Endodermal cell (in vitro differentiated cells): ENCODE measurements around the gene FBXO5. TPM values are rescaled to one million over a fixed set of nuclear protein-coding genes. Genes with fewer than 3 reads are reported as not detected.

Experiments
- DNase-seq: peaks from one replicate; pipeline ENCODE4 v3.0.0-alpha.2; 2017
- H3K27ac ChIP-seq: 2 replicates; pipeline ENCODE4 v1.5.1; 2013; ENCODE audit warnings: mild to moderate bottlenecking, low read depth, low read length, moderate library complexity
- H3K27me3 ChIP-seq: 2 replicates; pipeline ENCODE4 v1.6.1; 2013; ENCODE audit warnings: mild to moderate bottlenecking, low read length, moderate library complexity; ENCODE audit not compliant: insufficient read depth, control insufficient read depth, poor library complexity, severe bottlenecking
- H3K36me3 ChIP-seq: 2 replicates; pipeline ENCODE4 v1.7.0; 2013; ENCODE audit warnings: mild to moderate bottlenecking, low read length, moderate library complexity; ENCODE audit not compliant: control insufficient read depth, insufficient read depth
- H3K4me1 ChIP-seq: one replicate; pipeline ENCODE4 v1.7.0; 2013; ENCODE audit warnings: low read length; ENCODE audit not compliant: control insufficient read depth, insufficient read depth
- H3K4me3 ChIP-seq: 2 replicates; pipeline ENCODE4 v1.5.1; 2013; ENCODE audit warnings: mild to moderate bottlenecking, low read length, moderate library complexity
- H3K9ac ChIP-seq: 2 replicates; pipeline ENCODE4 v1.6.1; 2013; ENCODE audit warnings: mild to moderate bottlenecking, low read length, moderate library complexity; ENCODE audit not compliant: poor library complexity, severe bottlenecking; ENCODE audit errors: extremely low read depth
- H3K9me3 ChIP-seq: 2 replicates; pipeline ENCODE4 v1.6.1; 2013; ENCODE audit warnings: mild to moderate bottlenecking, low read length, moderate library complexity; ENCODE audit not compliant: control insufficient read depth
- H3K27ac Mint-ChIP-seq: 2 replicates; pipeline ENCODE4 v1.8.0; 2020; ENCODE audit warnings: mixed read lengths
- H3K27me3 Mint-ChIP-seq: 2 replicates; pipeline ENCODE4 v1.8.0; 2021; ENCODE audit warnings: mild to moderate bottlenecking, mixed read lengths; ENCODE audit not compliant: insufficient read depth
- H3K36me3 Mint-ChIP-seq: 2 replicates; pipeline ENCODE4 v1.8.0; 2020; ENCODE audit warnings: low read depth, mixed read lengths
- H3K4me1 Mint-ChIP-seq: 2 replicates; pipeline ENCODE4 v1.8.0; 2020; ENCODE audit warnings: mixed read lengths
- H3K4me3 Mint-ChIP-seq: 2 replicates; pipeline ENCODE4 v1.8.0; 2020; ENCODE audit warnings: mild to moderate bottlenecking, moderate library complexity, mixed read lengths
- H3K9me3 Mint-ChIP-seq: 2 replicates; pipeline ENCODE4 v1.8.0; 2020; ENCODE audit warnings: mild to moderate bottlenecking, mixed read lengths
- WGBS, 2 experiments: methylation state at CpG; one replicate each; pipeline versions ENCODE4 v1.1.5 to v1.1.7; 2013; ENCODE audit warnings: missing lambda C conversion rate in 2 of 2, mixed read lengths in 1 of 2; ENCODE audit not compliant: insufficient coverage in 1 of 2, insufficient read length in 1 of 2; 5-methylcytosine and 5-hydroxymethylcytosine counted together
- total RNA-seq, 2 donors: library from RNA; stranded (reverse); fragmentation: NEBNext Ultra II Directional in 1 of 2; extraction: Animal tissue kit (Norgen Biotek cat#: 25700) in 1 of 2; gene quantifications; 2 replicates in 1 of 2; 3 replicates in 1 of 2; pipeline ENCODE4 v1.2.1, GENCODE V29; 2021
- TF ChIP-seq, protein P1 (sequence below): fragments of 200-600 bp; sonication (generic); conservative IDR thresholded peaks from 2 replicates; pipeline ENCODE4 v1.5.0; 2021; ENCODE audit warnings: antibody characterized with exemption, mild to moderate bottlenecking

FBXO5 gene
- total RNA-seq, 2 donors from 2014 or later: 39.8 to 71.6 TPM

DNA sequence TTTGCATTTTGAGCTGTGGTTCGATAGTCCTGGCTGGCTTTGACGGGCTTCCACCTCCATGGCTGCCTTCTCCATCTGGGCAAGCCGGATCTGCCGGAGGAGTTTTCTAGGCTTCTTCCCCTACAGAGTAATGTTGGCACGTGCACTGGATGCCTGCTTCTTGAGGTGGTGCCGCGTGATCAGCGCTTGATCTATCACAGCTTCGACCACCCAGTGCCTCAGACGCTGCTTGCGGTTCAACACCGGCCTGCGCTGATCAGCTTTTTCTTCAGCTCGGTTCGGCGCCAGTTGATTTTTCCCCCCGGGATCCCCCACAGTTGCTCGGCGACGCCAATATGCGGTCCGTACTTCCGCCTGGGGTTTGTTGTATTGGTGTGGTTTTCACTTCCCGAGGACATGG, 23.5 kb downstream of the FBXO5 start:
- TF ChIP-seq, protein P1, sequence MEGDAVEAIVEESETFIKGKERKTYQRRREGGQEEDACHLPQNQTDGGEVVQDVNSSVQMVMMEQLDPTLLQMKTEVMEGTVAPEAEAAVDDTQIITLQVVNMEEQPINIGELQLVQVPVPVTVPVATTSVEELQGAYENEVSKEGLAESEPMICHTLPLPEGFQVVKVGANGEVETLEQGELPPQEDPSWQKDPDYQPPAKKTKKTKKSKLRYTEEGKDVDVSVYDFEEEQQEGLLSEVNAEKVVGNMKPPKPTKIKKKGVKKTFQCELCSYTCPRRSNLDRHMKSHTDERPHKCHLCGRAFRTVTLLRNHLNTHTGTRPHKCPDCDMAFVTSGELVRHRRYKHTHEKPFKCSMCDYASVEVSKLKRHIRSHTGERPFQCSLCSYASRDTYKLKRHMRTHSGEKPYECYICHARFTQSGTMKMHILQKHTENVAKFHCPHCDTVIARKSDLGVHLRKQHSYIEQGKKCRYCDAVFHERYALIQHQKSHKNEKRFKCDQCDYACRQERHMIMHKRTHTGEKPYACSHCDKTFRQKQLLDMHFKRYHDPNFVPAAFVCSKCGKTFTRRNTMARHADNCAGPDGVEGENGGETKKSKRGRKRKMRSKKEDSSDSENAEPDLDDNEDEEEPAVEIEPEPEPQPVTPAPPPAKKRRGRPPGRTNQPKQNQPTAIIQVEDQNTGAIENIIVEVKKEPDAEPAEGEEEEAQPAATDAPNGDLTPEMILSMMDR: no peak
- H3K4me1 Mint-ChIP-seq: peaks cover 2% of the 10 kb centered on the region

DNA sequence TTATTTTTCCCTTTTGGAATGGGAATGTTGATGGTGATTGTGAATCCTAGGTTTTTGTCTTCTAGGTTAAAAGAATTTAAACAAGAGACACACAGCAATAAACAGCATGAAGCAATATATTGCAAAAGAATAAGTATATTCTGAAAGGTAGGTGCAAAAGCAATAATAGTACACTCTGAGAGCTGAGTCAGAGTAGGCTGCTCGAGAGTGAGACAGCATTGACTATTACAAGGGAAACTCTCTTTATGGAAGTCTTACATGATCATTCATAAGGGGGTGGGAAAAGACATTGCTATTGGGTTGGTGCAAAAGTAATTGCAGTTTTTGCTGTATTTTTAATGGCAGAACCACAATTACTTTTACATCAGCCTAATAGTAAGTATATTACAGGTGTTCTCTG, 25.0 kb downstream of the FBXO5 start:
- Histone ChIP-seq H3K9me3 (peaks cover 9% of the 10 kb centered on the region), H3K4me1 (no peaks in the 10 kb centered on the region), H3K27me3 (no peaks in the 10 kb centered on the region), H3K4me3 (no peak overlapping the region), H3K27ac (no peak overlapping the region), H3K36me3 (no peaks in the 10 kb centered on the region), H3K9ac (no peak overlapping the region)
- Mint-ChIP-seq H3K9me3 (peaks cover 4% of the 10 kb centered on the region), H3K4me1 (peaks cover 2% of the 10 kb centered on the region), H3K4me3 (no peak overlapping the region), H3K27me3 (no peaks in the 10 kb centered on the region), H3K36me3 (no peaks in the 10 kb centered on the region), H3K27ac (no peak overlapping the region)
- 78 to 89% methylated on average over 1 of the region's 1 CpG for WGBS, 2 experiments
- no peak for DNase-seq
- TF ChIP-seq, protein P1: no peak

More for the DNA sequence above, 23.5 kb downstream of the FBXO5 start:
- Mint-ChIP-seq H3K27me3 (no peaks in the 10 kb centered on the region), H3K27ac (no peak overlapping the region), H3K9me3 (peaks cover 4% of the 10 kb centered on the region), H3K4me3 (no peak overlapping the region), H3K36me3 (no peaks in the 10 kb centered on the region)
- DNase-seq: no peak
- H3K36me3 ChIP-seq: no peaks in the 10 kb centered on the region
- H3K27ac ChIP-seq: no peak overlapping the region
- H3K4me3 ChIP-seq: no peak overlapping the region
- H3K4me1 ChIP-seq: no peaks in the 10 kb centered on the region
- no peaks in the 10 kb centered on the region for H3K27me3 ChIP-seq
- no peak overlapping the region for H3K9ac ChIP-seq
- peaks cover 9% of the 10 kb centered on the region for H3K9me3 ChIP-seq
- 93 to 96% methylated on average over 23 to 24 of the region's 24 CpGs for WGBS, 2 experiments

DNA sequence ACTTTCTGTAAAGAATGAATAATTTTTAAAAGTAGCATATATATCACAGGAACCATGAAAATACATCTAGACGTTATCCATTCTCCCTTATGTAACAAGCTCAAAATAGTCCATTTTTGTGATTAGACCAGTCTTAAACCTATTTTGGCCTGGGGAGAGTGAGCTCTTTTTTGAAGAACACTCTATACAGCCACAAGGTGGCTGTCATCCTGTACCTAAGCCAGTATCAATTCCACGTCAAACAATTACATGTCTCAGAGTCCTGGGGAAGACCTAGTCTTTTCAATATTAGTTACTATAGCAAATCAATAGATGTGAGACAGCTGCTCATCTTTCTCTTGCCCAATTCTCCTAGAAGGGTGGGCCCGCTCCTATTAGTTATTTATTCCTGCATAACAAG, 28.4 kb downstream of the FBXO5 start:
- no peak overlapping the region for H3K4me3 Mint-ChIP-seq
- no peak overlapping the region for H3K9ac ChIP-seq
- H3K27me3 ChIP-seq: no peaks in the 10 kb centered on the region
- H3K36me3 ChIP-seq: no peaks in the 10 kb centered on the region
- no peaks in the 10 kb centered on the region for H3K4me1 Mint-ChIP-seq
- no peaks in the 10 kb centered on the region for H3K27me3 Mint-ChIP-seq
- H3K27ac Mint-ChIP-seq: no peak overlapping the region
- H3K4me3 ChIP-seq: no peak overlapping the region
- H3K27ac ChIP-seq: no peak overlapping the region
- peaks cover 9% of the 10 kb centered on the region for H3K9me3 ChIP-seq
- no peaks in the 10 kb centered on the region for H3K36me3 Mint-ChIP-seq
- H3K9me3 Mint-ChIP-seq: peaks cover 4% of the 10 kb centered on the region
- WGBS, 2 experiments: 86% methylated on average over 3 of the region's 3 CpGs; no CpG with 5 or more reads in 1 of the 2 experiments
- H3K4me1 ChIP-seq: no peaks in the 10 kb centered on the region
- TF ChIP-seq, protein P1: peak; percentile 68
- DNase-seq: no peak
